Panc1 (cell line): ENCODE measurements around the gene FAM47B. TPM values are rescaled to one million over a fixed set of nuclear protein-coding genes. Genes with fewer than 3 reads are reported as not detected.

Source experiments
- ATAC-seq: fragments of 200-7000 bp; cut with Tn5 transposase; 2 replicates; pipeline ENCODE4 v1.9.1; 2020; ENCODE audit warnings: mild to moderate bottlenecking, moderate library complexity
- BruUV-seq: library from RNA; stranded (reverse); fragments of 400-500 nt; replicated peaks from 2 replicates; lab custom pipeline; 2021; lab: Mats Ljungman, UMichigan
- CTCF ChIA-PET: fragments of 300-600 bp; sonication (Branson Sonifier 250); formaldehyde crosslinking; loops from one replicate; lab custom pipeline; 2022; ENCODE audit warnings: antibody characterized with exemption; lab: Charles Lee
- POLR2A ChIA-PET: fragments of 300-600 bp; sonication (Branson Sonifier 250); formaldehyde crosslinking; loops from one replicate; lab custom pipeline; 2022; ENCODE audit warnings: antibody characterized with exemption; lab: Charles Lee
- DNase-seq: peaks from one replicate; pipeline ENCODE4 v3.0.0-alpha.2; 2010; ENCODE audit warnings: low read depth, low spot score
- H3K27ac ChIP-seq: 2 replicates; pipeline ENCODE4 v1.5.1; 2011; ENCODE audit warnings: mild to moderate bottlenecking, low read length, inconsistent platforms
- H3K27me3 ChIP-seq: fragments of 200-500 bp; sonication (Bioruptor generic); 2 replicates; pipeline ENCODE4 v1.6.0; 2014; ENCODE audit warnings: low read length, inconsistent platforms; ENCODE audit not compliant: control insufficient read depth, insufficient read depth
- H3K36me3 ChIP-seq: fragments of 200-500 bp; sonication (Bioruptor generic); 2 replicates; pipeline ENCODE4 v1.5.1; 2014; ENCODE audit warnings: inconsistent platforms, mild to moderate bottlenecking, low read length, moderate library complexity; ENCODE audit not compliant: control insufficient read depth, insufficient read depth
- H3K4me1 ChIP-seq: 2 replicates; pipeline ENCODE4 v1.5.1; 2011; ENCODE audit warnings: inconsistent platforms, mild to moderate bottlenecking, low read length, moderate library complexity; ENCODE audit not compliant: control insufficient read depth, insufficient read depth
- H3K4me3 ChIP-seq, 2 experiments: 2 replicates each; pipeline ENCODE4 v1.5.1; 2011 to 2012; ENCODE audit warnings: low read depth in 2 of 2, low read length in 2 of 2, mild to moderate bottlenecking in 2 of 2, inconsistent platforms in 1 of 2, moderate library complexity in 1 of 2
- H3K9me3 ChIP-seq: fragments of 200-500 bp; sonication (Bioruptor generic); 2 replicates; pipeline ENCODE4 v1.5.1; 2014; ENCODE audit warnings: low read depth, mild to moderate bottlenecking, inconsistent platforms, low read length, moderate library complexity; ENCODE audit not compliant: control insufficient read depth, insufficient read depth
- CTCF ChIP-seq: fragments of 450-650 bp; IDR thresholded peaks from 2 replicates; pipeline ENCODE4 v1.5.1; 2017; ENCODE audit warnings: mild to moderate bottlenecking
- POLR2AphosphoS5 ChIP-seq: IDR thresholded peaks from 2 replicates; pipeline ENCODE4 v1.6.1; 2012; ENCODE audit warnings: mild to moderate bottlenecking, low read depth, low read length, moderate library complexity
- REST ChIP-seq, 2 experiments: IDR thresholded peaks; 2 replicates each; pipeline ENCODE4 v1.6.1; 2011 to 2012; ENCODE audit warnings: low read depth in 2 of 2, control low read depth in 1 of 2, low read length in 1 of 2, mild to moderate bottlenecking in 1 of 2, moderate library complexity in 1 of 2; ENCODE audit not compliant: insufficient read depth in 1 of 2
- SIN3A ChIP-seq: IDR thresholded peaks from 2 replicates; pipeline ENCODE4 v1.6.1; 2012; ENCODE audit warnings: low read depth, mild to moderate bottlenecking, low read length, moderate library complexity, borderline replicate concordance; ENCODE audit not compliant: insufficient read depth
- TCF7L2 ChIP-seq: IDR thresholded peaks from 2 replicates; pipeline ENCODE4 v1.6.1; 2011; ENCODE audit warnings: mild to moderate bottlenecking, low read depth, low read length, inconsistent platforms
- in situ Hi-C: cut with HindIII; loops from 2 replicates; pipeline ENCODE4 v1.10.0; 2016; ENCODE audit warnings: low sequenced_read_pairs, low pct_unique_long_range_greater_than_20kb
- intact Hi-C: fragments of 100-400 bp; cut with micrococcal nuclease; formaldehyde crosslinking; loops from one replicate; pipeline ENCODE4 v1.10.0; 2022; ENCODE audit not compliant: unreplicated experiment
- total RNA-seq: library from RNA; stranded (reverse); gene quantifications from one replicate; pipeline ENCODE4 v1.2.1, GENCODE V29; 2021; ENCODE audit not compliant: unreplicated experiment

The FAM47B gene
- total RNA-seq, 1 experiment from 2014 or later: not detected

GRCh38 chrX:34900691-34901090 lies 41.9 kb upstream of the FAM47B start:
- no peaks in the 10 kb centered on the region for H3K9me3 ChIP-seq
- intact Hi-C loops (no loop called here), in situ Hi-C loops (no loop called here)
- H3K4me3 ChIP-seq: no peak overlapping the region
- no peaks in the 10 kb centered on the region for H3K36me3 ChIP-seq
- no TSS peak for BruUV-seq
- no peaks in the 10 kb centered on the region for H3K27me3 ChIP-seq
- POLR2A ChIA-PET: no interaction called here
- no peaks in the 10 kb centered on the region for H3K4me1 ChIP-seq
- no peak for ATAC-seq
- CTCF ChIA-PET: no interaction called here
- no peak for DNase-seq
- TF ChIP-seq REST (IDR thresholded peaks at IDR 0.05; ENCODE audit: insufficient read depth in 1 of 2, low read depth in 2 of 2, low read length in 1 of 2): no peak
- no peak for TF ChIP-seq SIN3A
- TF ChIP-seq TCF7L2: no peak
- TF ChIP-seq CTCF: no peak
- no peak for TF ChIP-seq POLR2AphosphoS5
- H3K27ac ChIP-seq: no peak overlapping the region

- Histone ChIP-seq H3K27ac (no peak overlapping the region), H3K27me3 (no peaks in the 10 kb centered on the region), H3K4me3 (no peak overlapping the region), H3K36me3 (no peaks in the 10 kb centered on the region), H3K4me1 (no peaks in the 10 kb centered on the region), H3K9me3 (no peaks in the 10 kb centered on the region)
- intact Hi-C loops (no loop called here), in situ Hi-C loops (no loop called here)
- CTCF ChIA-PET: no interaction called here
- DNase-seq (no peak), ATAC-seq (no peak)
- POLR2A ChIA-PET: no interaction called here
- TF ChIP-seq SIN3A: no peak
- TF ChIP-seq TCF7L2: no peak
- TF ChIP-seq REST (IDR thresholded peaks at IDR 0.05; ENCODE audit: insufficient read depth in 1 of 2, low read depth in 2 of 2, low read length in 1 of 2): no peak
- no peak for TF ChIP-seq POLR2AphosphoS5
- TF ChIP-seq CTCF: no peak
- no TSS peak for BruUV-seq
Measured at GRCh38 chrX:34901761-34902160, 40.8 kb upstream of the FAM47B start.
